K562 (cell line): ENCODE results near the gene JUND. TPM values are rescaled to one million over a fixed set of nuclear protein-coding genes. Genes with fewer than 3 reads are reported as not detected.

Experiments used
- ARID1B ChIP-seq: fragments of 450-650 bp; IDR thresholded peaks from 2 replicates; pipeline ENCODE4 v1.6.1; 2016; ENCODE audit warnings: antibody characterized with exemption, mild to moderate bottlenecking, inconsistent platforms
- BRD9 ChIP-seq: fragments of 450-650 bp; IDR thresholded peaks from 2 replicates; pipeline ENCODE4 v1.6.1; 2018; ENCODE audit warnings: low read depth; ENCODE audit not compliant: partially characterized antibody
- HDAC1 ChIP-seq, 2 experiments: fragments of 450-650 bp; IDR thresholded peaks; 2 replicates each; pipeline ENCODE4 v1.6.1; 2016 to 2017; ENCODE audit warnings: inconsistent platforms in 1 of 2, mild to moderate bottlenecking in 1 of 2, moderate library complexity in 1 of 2
- ID3 ChIP-seq, 2 experiments: fragments of 250-450 bp in 1 of 2; fragments of 450-650 bp in 1 of 2; sonication (Bioruptor Pico) in 1 of 2; IDR thresholded peaks; 2 replicates each; pipeline versions ENCODE4 v1.6.1 to v1.8.0; 2016 to 2021; ENCODE audit warnings: mild to moderate bottlenecking in 2 of 2, moderate library complexity in 2 of 2, missing compliant biosample characterization in 1 of 2, missing genetic modification characterization in 1 of 2
- MCM5 ChIP-seq: fragments of 450-650 bp; IDR thresholded peaks from 2 replicates; pipeline ENCODE4 v1.6.1; 2016; ENCODE audit warnings: low read depth
- NFRKB ChIP-seq: fragments of 450-650 bp; IDR thresholded peaks from 2 replicates; pipeline ENCODE4 v1.6.1; 2016; ENCODE audit warnings: low read depth
- NFYB ChIP-seq: IDR thresholded peaks from 2 replicates; pipeline ENCODE4 v1.6.1; 2011; ENCODE audit warnings: mild to moderate bottlenecking, moderate library complexity; ENCODE audit not compliant: insufficient read length; ENCODE audit errors: extremely low read depth
- POLR3A ChIP-seq: IDR thresholded peaks from 2 replicates; pipeline ENCODE4 v1.6.1; 2011; ENCODE audit warnings: borderline replicate concordance, mild to moderate bottlenecking, moderate library complexity; ENCODE audit not compliant: insufficient read length, insufficient read depth; ENCODE audit errors: extremely low read depth
- PURB ChIP-seq: sonication (generic); formaldehyde crosslinking; IDR thresholded peaks from 2 replicates; pipeline ENCODE4 v1.9.0; 2021; ENCODE audit warnings: low read depth, mild to moderate bottlenecking, missing genetic modification reagents
- SLC30A9 ChIP-seq: fragments of 250-450 bp; sonication (Bioruptor Pico); IDR thresholded peaks from 2 replicates; pipeline ENCODE4 v1.8.0; 2022; ENCODE audit warnings: mild to moderate bottlenecking, moderate library complexity
- SRSF3 ChIP-seq: fragments of 200-400 bp; formaldehyde crosslinking; IDR thresholded peaks from 2 replicates; pipeline ENCODE4 v1.6.1; 2016; ENCODE audit warnings: mild to moderate bottlenecking, low read length, moderate library complexity; ENCODE audit not compliant: insufficient read depth
- SUPT5H ChIP-seq: fragments of 450-650 bp; IDR thresholded peaks from 2 replicates; pipeline ENCODE4 v1.6.1; 2016
- TEAD1 ChIP-seq, 2 experiments: fragments of 450-650 bp in 1 of 2; sonication (generic) in 1 of 2; formaldehyde crosslinking; IDR thresholded peaks; 2 replicates each; pipeline versions ENCODE4 v1.4.0 to v1.8.0; 2020 to 2022; ENCODE audit warnings: mild to moderate bottlenecking in 2 of 2, missing genetic modification reagents in 1 of 2
- ZBTB5 ChIP-seq: fragments of 450-650 bp; IDR thresholded peaks from 2 replicates; pipeline ENCODE4 v1.6.1; 2017; ENCODE audit warnings: antibody characterized with exemption
- ZFP36 ChIP-seq: fragments of 150-350 bp; IDR thresholded peaks from 2 replicates; pipeline ENCODE4 v1.6.1; 2018; ENCODE audit warnings: low read length, low read depth; ENCODE audit not compliant: partially characterized antibody
- ZKSCAN8 ChIP-seq: fragments of 200-800 bp; sonication (Bioruptor generic); IDR thresholded peaks from 2 replicates; pipeline ENCODE4 v1.6.1; 2016; ENCODE audit warnings: missing genetic modification characterization, missing compliant biosample characterization
- ZNF280A ChIP-seq: fragments of 450-650 bp; IDR thresholded peaks from 2 replicates; pipeline ENCODE4 v1.6.1; 2018; ENCODE audit warnings: mild to moderate bottlenecking, low read depth; ENCODE audit not compliant: partially characterized antibody
- ZNF444 ChIP-seq: fragments of 250-450 bp; sonication (Bioruptor Pico); IDR thresholded peaks from 2 replicates; pipeline ENCODE4 v1.4.0; 2020; ENCODE audit warnings: mild to moderate bottlenecking, moderate library complexity
- ZNF644 ChIP-seq: fragments of 200-800 bp; sonication (Bioruptor generic); IDR thresholded peaks from 2 replicates; pipeline ENCODE4 v1.6.1; 2016; ENCODE audit warnings: low read depth, missing genetic modification characterization, missing compliant biosample characterization
- polyA plus RNA-seq, 8 experiments: library from polyadenylated mRNA; depleted of rRNA in 4 of 8; stranded (reverse) in 5 of 8; unstranded in 3 of 8; fragments of >200 nt; fragmentation: Nextera tagmentation in 2 of 8; fragmentation: Illumina TruSeq in 1 of 8; extraction: Ambion mirVana in 2 of 8; extraction: Trizol in 1 of 8; gene quantifications; 2 replicates each; pipeline versions ENCODE4 v1.2.1 to v1.2.3, GENCODE V29; 2011 to 2014; ENCODE audit warnings: inconsistent platforms in 1 of 8, missing spikeins in 1 of 8
- total RNA-seq, 7 experiments: library from RNA; depleted of rRNA in 6 of 7; stranded (reverse); fragments of >200 nt in 6 of 7; fragmentation: Illumina TruSeq in 2 of 7; extraction: Trizol in 2 of 7; gene quantifications; 2 replicates each; pipeline versions ENCODE4 v1.2.1 to v1.2.3, GENCODE V29; 2011 to 2021; ENCODE audit warnings: low replicate concordance in 1 of 7
- TF ChIP-seq, protein P1 (sequence below), 3 experiments: fragments of 200-800 bp in 1 of 3; sonication (Bioruptor generic) in 1 of 3; sonication (generic) in 1 of 3; formaldehyde crosslinking in 1 of 3; IDR thresholded peaks; 2 replicates each; pipeline versions ENCODE4 v1.6.1 to v1.8.0; 2016 to 2022; ENCODE audit warnings: mild to moderate bottlenecking in 2 of 3, missing compliant biosample characterization in 2 of 3, missing genetic modification characterization in 2 of 3, missing genetic modification reagents in 1 of 3
- TF ChIP-seq, protein P2 (sequence below): fragments of 450-650 bp; IDR thresholded peaks from 2 replicates; pipeline ENCODE4 v1.6.1; 2016; ENCODE audit warnings: mild to moderate bottlenecking

Gene JUND
- total and polyA plus RNA-seq, 9 of the 15 experiments (the other 6 are each of a cell fraction or from before 2014, with no cell fraction given): 6.4 to 286 (median 42.3) TPM

- no peak for TF ChIP-seq ID3 (CRISPR knock-in tag; IDR thresholded peaks at IDR 0.05)
- TF ChIP-seq ID3 (tag; IDR thresholded peaks at IDR 0.05): 0 out of 2 replicates have a peak, but pooled peaks have one; percentile 17
- peak; percentile 98 for TF ChIP-seq ZKSCAN8 (CRISPR knock-in tag)
- no peak for TF ChIP-seq ARID1B
- TF ChIP-seq SLC30A9 (CRISPR knock-in tag): no peak
- TF ChIP-seq SRSF3: no peak
- TF ChIP-seq ZNF644 (tag): no peak
- no peak for TF ChIP-seq BRD9
- 0 out of 4 replicates have a peak, but pooled peaks of 1 of the 2 experiments have one; percentile 27 for TF ChIP-seq HDAC1 (IDR thresholded peaks at IDR 0.05)
- no peak for TF ChIP-seq PURB (CRISPR knock-in tag)
- TF ChIP-seq, protein P1, sequence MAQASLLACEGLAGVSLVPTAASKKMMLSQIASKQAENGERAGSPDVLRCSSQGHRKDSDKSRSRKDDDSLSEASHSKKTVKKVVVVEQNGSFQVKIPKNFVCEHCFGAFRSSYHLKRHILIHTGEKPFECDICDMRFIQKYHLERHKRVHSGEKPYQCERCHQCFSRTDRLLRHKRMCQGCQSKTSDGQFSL (CRISPR knock-in tag; IDR thresholded peaks at IDR 0.05): no peak
- TF ChIP-seq, protein P1 (tag; IDR thresholded peaks at IDR 0.05): no peak
- TF ChIP-seq, protein P2, sequence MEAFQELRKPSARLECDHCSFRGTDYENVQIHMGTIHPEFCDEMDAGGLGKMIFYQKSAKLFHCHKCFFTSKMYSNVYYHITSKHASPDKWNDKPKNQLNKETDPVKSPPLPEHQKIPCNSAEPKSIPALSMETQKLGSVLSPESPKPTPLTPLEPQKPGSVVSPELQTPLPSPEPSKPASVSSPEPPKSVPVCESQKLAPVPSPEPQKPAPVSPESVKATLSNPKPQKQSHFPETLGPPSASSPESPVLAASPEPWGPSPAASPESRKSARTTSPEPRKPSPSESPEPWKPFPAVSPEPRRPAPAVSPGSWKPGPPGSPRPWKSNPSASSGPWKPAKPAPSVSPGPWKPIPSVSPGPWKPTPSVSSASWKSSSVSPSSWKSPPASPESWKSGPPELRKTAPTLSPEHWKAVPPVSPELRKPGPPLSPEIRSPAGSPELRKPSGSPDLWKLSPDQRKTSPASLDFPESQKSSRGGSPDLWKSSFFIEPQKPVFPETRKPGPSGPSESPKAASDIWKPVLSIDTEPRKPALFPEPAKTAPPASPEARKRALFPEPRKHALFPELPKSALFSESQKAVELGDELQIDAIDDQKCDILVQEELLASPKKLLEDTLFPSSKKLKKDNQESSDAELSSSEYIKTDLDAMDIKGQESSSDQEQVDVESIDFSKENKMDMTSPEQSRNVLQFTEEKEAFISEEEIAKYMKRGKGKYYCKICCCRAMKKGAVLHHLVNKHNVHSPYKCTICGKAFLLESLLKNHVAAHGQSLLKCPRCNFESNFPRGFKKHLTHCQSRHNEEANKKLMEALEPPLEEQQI: no peak
- no peak for TF ChIP-seq ZNF280A
- no peak for TF ChIP-seq MCM5
- TF ChIP-seq ZFP36: peak; percentile 89
- no peak for TF ChIP-seq SUPT5H
- TF ChIP-seq NFRKB: no peak
- no peak for TF ChIP-seq ZBTB5
- no peak for TF ChIP-seq NFYB
- TF ChIP-seq POLR3A: no peak
- no peak for TF ChIP-seq ZNF444 (CRISPR knock-in tag)
- TF ChIP-seq TEAD1 (CRISPR knock-in tag; IDR thresholded peaks at IDR 0.05): no peak
Measured at GRCh38 chr19:18301718-18302111, 20.3 kb upstream of the JUND start (continued).
